Measurements from ENCODE around the gene SMG9.
A peak's percentile ranks its signal among the peaks of the same experiment; 100 is the strongest.
"Not testable (repeated sequence)": the region's sequence is repeated elsewhere in the genome, so short reads cannot be mapped to it uniquely, and the experiment has no call there.

Gene SMG9

DNA sequence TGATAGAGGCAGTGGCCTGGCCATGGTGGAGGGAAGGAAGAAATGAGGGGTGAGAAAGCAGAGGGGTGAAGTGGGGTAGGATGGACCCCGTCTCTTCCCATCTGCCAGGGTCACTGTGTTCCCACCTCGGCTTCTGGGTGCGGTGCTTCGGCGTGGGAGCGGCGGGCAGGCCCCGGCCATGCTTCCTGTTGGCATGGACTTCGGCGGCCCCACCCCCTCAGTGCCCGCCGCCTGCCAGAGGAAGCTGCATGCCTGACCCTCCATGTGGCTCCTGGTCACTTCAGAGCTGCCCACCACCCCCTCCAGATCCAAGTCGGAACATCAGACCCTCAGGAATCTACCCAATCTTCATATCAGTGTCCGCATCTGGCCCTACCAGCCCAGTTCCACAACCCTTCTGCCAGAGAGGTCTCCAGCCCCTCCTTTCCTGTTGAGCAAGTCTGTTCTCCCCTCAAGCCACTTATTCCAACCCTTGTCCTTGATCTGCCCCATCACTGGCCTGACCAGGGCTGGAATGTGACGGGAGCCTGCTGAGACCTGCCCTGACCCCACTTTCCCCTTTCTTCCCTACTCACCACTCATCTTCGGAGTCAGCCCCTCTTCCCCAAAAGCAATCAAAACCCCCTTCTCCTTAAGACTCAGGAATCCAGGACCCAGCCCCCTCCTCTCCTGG is 24.5 kb upstream of the SMG9 start:
- no peak for DNase-seq

DNA sequence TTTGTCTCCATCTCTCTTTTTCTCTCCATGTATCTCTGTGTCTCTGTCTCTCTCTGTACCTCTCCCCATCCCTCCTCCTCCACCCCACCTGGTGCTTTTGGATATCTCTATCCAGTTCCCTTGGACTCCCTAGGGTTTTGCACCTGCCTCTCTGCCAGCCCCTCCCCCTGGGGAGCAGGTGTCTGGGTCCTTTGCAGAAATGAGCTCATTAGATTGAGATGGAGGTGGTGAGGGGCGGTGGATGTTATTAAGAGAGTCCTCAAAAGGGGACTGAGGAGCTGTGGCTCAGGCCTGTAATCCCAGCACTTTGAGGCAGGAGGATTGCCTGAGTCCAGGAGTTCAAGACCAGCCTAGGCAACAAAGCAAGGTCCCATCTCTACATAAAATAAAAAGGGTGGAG is 23.9 kb upstream of the SMG9 start:
- DNase-seq, result no peak

DNA sequence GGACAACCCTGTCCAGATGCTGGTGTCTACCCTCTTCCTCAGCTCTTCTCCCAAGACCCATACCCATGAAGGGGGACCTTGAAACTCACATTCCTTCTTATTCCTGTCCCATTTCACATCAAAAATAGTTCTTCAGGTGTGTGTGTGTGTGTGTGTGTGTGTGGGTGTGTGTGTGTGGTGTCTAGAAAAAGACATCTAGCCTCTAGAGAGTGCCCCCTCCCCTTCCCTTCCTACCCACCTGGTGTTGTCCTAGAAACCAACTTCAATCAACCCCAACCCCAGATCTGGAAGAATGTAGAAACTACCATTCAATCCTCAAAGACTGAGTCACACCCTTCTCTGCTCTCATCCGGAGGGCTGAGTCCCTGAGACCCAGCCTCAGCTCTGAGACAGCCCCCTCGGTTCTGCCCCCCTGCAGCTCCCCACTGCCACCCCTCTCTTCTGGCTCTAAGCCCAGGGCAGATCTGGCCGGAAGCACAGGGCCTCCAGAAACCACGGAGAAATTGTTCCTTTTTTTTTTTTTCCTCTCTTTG is 22.5 kb upstream of the SMG9 start:
- peak; percentile 50 for DNase-seq

DNA sequence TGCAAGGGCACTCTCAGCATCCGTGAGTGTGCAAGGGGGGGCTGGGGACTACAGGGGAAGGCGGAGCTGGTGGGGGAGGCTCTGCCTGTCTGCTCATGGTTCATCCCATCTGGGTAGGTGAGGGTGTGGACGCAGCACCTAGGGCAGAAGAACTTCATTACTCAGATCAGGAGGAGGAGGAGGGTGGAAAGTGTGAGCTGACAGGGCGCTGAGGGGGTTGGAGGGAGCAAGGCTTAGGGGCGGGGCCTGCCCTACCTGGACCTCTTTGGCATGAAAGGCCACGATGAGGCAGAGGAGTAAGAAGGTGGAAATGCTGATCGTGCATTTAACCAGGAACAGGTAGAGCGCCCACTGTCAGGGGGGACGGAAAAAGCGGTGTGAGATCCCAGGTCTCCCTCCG is 21.5 kb upstream of the SMG9 start:
- DNase-seq, result no peak

DNA sequence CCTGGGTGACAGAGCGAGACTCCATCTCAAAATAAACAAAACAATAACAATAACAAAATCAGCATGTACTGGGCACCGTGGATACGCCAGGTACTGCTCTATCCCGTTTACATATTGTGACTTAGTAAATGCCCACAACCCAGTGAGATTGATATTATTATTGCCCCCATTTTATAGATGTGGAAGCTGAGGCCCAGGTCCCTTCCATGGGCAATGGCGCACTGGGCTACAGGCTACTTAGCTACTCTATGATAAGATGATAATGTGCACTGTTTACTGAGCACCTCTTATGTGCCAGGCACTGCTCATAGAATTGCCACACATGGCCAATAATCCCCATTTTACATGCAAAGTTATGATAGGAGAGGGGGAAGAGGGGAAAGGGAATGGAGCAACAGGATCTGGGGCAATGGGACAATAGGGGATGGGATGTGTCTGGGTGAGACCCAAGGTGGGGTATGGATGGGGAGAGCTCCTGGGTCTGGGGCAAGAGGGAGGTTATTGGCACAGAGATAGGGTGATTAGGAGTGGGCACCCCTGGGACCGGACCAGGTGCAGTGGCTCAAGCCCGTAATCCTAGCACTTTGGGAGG is 20.6 kb upstream of the SMG9 start:
- no peak for DNase-seq

DNA sequence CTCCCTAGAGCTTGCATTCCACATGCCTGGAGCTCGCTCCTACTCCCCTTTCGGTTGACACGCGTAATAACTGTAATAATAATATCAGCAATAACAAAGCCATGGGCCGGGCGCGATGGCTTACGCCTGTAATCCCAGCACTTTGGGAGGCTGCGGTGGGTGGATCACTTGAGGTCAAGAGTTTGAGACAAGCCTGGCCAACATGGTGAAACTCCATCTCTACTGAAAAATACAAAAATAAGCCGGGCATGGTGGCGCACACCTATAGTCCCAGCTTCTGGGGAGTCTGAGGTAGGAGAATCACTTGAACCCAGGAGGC is 20.1 kb upstream of the SMG9 start:
- not testable (repeated sequence) for DNase-seq

DNA sequence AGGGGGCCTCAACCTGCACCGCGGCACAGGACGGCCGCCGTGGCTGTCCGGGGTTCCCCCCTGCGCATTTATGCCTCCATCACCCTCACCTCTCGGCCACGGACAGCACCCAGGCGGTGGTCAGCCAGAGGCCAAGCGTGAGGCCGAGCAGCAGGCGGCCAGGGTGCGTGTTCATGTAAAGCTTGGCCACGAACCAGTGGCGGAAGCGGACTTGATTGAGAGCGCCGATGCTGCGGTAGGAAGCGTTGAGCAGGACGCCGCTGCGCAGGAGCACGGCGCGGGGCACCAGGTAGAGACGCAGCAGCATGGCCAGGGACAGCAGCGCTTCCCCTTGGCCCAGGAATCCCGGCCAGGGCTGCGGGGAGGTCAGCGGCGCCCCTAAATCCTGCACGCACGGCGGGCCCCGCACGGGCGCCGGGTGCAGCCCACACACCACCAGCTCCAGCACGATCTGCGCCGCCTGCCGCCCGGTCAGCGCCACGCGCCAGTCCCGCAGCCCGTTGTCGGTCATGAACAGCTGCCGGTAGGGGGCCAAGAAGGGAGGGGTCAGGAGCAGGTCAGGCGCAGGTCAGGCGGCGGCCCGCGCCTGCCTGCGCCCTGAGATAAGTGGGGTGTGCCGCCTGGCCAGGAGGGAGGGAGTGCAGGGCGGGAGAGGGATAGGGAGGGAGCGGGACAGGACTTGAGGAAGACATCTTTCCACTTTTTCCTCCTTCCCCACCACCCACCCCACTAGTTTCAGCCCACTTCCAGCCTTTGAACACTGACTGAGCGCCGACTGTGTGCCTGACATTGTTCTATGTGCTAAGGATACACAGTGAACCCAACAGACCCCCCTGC is 19.6 kb upstream of the SMG9 start:
- no peak for DNase-seq

DNA sequence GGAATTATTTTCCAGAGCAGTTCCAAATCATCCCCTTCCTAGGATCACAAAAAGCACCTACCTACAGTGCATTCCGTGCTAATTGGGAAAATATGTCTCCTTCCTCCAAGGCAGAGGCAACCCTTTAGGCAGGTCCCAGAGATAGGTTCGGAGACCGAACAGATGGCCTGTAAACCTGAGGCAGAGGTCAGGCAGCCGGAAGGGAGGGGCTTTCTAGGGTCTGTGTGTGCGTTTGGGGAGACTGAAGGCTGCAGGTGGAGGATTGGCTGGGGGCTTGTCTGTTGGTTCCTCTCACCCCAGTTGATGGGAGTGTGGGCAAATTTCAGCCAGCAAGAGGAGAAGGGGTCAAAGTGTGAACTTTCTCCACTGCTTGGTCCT is 19.0 kb upstream of the SMG9 start:
- no peak for DNase-seq

DNA sequence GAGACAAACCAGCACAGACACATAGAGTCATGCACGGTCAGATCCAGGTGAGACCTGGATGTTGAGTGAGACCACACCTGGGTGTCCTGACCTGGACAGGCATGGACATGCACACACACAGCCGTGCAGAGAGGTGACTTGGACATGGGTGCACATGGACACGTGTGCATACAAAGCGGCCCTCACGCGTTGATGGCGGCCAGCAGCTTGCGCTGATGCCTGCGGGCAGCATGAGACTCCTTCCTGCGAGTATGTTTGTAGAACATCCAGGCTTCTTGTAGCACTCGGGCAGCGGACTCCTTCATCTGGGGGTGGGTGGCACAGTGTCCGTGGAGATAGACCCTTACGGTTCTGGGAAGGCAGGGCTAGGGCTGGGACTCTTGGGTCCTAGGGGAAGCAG is 14.5 kb upstream of the SMG9 start:
- DNase-seq, result no peak

DNA sequence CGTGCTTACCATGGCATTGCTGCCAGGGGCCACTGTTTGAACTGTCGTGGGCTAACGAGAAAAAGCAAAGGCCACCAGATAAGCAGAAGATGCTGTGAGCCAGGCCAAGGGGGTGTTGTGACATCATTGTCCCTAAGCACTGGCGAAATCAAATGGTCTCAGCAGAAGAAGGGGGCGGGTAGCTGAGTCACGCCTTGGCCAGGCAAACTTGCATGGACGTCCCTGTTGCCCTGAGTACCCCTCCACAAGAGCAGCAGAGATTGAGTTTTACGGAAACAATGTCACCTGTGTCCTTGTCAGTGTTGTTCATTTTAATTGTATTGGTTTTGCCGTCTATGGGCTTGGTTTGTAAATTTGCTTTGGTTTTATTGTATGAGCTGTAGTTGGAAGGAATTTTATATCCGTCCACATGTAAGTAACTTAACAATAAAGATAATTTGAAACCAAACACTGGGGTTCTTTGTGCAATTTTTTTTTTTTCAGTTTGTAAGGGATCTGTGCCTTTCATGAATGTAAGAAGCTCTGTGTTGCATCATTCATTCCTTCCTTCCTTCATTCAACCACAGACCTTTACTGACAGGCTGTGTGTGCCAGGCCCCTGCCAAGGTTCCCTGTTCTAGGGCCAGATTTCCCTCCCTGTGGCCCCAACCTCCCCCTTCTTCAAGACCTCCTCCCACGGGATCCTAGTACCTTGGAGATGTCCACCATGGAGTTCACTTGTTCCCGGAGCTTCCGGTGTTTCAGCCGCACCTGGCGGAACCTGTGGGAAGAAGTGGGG is 13.7 kb upstream of the SMG9 start:
- no peak for DNase-seq

DNA sequence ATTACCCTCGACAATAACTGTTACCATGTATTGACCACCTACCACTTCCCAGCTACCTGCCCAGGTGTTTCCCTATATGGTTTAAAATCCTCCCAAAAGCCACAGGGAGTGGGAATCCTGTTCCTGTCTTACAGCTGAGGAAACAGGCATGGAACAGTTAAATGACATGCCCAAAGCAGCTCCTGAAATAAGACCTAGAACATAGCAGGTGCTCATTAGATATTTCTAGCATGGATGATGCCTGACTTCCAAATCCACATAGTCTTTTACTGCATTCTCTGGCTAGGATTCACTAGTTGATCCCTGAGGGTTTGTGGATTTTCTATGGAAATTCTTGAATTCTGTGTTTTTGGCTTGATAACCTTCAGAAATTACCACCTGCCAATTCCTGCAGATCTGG is 13.1 kb upstream of the SMG9 start:
- no peak for DNase-seq

DNA sequence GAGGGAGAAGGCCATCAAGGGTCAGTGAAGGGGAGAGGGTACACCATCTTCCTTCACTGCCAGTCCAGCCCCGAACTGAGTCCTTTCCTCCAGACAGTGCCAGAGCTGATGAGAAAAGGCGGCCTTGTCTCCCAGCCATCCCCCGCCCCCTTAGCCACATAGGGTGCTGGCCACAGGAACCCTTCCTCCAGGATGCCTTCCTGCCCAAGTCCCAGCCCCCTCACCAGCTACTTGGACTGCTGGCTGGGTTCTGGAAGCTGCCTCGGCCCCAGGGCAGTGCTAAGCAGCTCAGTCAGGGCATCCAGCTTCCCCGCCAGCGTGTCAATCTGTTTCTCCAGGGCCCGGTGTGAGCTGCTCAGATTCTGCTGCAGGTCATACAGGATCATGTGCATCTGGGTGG is 12.6 kb upstream of the SMG9 start:
- no peak for DNase-seq

DNA sequence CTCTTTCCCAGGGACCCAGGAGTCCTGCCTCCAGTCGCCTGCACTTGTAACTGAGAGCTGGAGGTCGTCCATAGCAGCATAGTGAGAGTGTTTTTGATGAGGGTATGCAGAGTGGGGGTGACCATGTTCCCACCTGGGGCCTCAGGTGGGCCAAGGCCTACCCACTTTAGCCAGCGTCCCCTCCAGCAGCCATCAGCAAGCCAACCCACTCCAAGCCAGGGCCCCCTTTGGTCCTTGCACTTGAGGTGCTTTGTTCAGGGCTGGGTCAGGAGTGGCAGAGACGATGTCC is 11.9 kb upstream of the SMG9 start:
- DNase-seq, result no peak

DNA sequence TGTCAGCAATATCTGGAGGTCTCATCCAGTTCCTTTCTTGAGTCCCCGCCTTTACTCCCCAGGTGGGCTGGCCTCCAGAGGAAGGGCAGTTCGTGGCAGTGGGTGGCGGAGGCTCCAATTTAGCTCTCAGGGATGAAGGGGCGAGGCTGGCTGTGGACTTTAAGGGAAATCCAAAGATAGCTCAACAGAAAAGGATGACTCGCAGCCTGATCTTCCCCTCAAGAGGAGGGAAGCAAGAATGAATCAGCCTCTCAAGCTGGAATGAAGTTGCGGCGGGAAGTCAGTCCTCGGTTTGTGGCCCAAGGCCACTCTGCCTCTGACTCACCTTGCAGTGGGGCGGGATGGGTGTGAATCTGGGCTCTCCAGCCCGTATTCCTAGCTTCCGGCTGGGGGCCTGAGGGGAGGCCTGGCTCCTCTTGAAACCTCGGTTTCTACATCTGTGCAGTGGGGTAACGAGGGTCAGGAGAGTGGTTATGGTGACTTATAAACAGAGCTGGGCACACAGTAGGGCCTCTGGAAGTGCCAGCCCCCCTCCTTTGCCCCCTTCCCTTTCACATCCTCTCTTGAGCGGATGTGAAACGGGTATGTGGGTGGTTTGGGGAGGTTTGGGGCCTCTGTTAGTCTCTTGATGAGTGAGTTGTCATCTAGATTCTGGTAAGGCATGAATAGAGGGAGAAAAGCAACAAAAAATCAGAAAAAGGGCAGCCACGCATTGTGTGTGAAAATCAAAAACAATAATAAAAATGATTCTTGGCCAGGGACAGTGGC is 10.5 kb upstream of the SMG9 start:
- DNase-seq, result peak; percentile 64

DNA sequence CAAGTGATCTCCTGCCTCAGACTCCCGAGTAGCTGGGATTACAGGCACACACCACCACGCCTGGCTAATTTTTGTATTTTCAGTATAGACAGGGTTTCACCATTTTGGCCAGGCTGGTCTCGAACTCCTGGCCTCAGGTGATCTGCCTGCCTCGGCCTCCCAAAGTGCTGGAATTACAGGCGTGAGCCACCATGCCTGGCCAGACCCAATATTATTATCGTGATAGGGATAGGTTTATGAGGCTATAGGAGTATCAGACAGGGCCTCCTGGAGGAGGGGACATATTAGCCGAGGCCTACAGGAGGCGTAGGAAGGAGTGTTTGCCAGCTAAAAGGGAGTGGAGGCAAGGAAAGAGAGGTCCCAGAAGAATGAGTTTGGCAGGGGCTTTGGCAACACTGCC is 9.9 kb upstream of the SMG9 start:
- not testable (repeated sequence) for DNase-seq

DNA sequence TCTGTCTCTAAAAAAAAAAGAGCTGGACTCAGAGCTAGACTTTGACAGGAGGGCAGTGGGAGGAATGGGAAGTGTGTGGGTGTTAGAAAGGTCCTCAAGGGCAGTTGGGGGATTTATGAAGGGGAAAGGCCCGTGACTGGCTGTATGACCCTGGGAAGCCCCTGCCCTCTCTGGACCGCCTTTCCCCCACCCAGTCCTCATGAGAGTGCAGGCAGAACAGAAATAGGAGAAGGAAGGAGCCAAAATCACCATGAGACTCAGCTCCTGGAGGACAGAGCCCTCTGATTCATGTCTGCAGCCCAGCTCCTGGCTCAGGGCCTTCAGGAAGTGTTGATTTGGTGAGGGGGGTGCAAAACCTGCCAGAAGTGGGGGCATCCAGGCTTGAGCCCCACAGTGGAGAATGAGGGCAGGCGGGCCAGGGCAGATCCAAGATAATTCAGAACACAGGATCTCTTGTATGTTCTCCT is 8.7 kb upstream of the SMG9 start:
- DNase-seq, result no peak

DNA sequence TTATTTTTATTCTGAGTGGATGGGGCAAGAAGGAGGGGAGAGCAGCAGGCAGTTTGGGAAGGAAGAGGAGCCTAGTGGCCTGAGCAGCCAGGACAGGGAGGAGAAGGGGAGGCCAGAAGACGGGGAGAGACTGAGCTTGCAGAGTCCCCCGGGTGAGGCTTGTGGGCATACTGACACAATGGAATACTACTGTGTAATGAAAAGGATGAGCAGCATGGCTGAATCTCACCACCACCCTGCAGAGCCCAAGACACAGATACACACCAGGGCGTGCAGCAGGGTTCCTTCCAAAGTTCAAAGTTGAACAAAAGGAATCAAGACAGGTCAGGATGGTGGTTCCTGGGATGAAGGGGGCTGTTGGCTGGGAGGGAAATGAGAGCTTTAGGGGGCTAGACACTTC is 8.1 kb upstream of the SMG9 start:
- DNase-seq, result no peak

DNA sequence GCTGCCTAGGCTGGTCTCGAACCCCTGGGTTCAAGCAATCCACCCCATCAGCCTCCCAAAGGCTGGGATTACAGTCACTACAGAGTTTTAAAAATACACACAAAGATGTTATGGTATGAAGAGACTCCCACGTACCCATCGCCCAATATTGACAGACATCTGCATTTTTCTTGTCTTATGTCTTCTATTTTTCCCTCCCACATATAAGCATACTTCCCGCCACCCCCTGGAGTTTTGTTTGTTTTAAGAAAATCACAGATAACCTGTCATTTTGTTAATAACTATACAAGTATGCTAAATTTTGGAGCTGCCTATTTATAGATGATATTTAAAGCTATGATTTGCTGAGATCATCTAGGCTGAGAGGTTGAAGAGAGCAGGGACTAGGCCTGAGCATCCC is 6.2 kb upstream of the SMG9 start:
- no peak for DNase-seq

DNA sequence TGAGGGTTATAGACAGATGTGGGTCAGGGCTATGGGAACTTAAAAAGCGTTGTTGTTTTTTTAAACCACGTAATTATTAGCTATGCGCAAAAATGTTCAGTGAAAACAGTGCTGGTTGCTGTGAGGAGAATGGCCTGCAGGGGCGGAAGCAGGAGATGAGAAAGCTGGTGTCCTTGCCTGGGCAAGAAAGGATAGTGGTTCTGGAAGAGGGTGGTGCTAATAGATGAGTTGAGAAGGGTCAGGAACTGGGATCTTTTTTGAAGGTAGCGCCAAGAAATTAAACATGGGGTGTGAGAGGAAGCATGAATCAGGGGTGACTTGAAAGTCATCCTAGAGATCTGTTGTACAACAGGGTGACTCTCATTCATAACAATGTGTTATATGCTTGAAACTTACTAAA is 4.8 kb upstream of the SMG9 start:
- no peak for DNase-seq

DNA sequence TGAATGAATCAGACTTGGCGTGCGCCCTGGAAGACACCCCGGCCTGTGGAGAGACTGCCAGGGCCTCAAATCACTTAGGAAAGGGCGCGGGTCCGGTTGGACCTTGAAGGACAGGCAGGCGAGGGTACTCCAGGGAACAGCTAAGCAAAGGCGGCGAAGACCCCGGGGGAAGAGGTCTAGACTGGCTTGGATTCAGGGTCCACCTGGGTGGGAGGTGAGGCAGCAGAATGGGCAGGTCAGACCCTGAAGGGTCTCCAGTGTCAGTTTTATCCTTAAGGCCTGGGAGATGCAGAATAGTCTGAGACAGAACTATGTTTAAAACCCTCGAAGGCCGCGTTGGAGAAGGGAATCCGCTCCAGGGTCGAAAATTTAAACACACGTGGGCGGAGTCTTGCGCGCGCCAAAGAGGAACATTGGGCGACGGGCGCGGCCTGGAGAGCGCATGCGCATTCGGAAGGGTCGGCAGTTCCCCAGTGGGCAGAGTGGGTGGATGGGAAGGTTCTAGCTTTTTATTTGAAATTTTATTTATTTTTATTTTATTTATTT is 567 bp upstream of the SMG9 start:
- peak; percentile 71 for DNase-seq

DNA sequence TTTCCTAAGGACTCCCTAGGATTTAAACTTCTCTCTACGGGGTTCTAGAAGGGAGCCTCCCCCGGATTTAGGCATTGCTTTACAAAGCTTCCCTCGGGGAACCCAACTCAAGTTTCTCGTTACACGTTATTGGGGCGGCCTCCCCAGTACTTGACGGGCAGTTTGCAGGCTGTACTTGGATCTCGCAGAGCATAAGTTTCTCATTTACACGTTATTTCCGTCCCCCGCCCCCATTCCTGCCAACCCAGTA is 584 bp downstream of the SMG9 start:
- DNase-seq, result no peak

DNA sequence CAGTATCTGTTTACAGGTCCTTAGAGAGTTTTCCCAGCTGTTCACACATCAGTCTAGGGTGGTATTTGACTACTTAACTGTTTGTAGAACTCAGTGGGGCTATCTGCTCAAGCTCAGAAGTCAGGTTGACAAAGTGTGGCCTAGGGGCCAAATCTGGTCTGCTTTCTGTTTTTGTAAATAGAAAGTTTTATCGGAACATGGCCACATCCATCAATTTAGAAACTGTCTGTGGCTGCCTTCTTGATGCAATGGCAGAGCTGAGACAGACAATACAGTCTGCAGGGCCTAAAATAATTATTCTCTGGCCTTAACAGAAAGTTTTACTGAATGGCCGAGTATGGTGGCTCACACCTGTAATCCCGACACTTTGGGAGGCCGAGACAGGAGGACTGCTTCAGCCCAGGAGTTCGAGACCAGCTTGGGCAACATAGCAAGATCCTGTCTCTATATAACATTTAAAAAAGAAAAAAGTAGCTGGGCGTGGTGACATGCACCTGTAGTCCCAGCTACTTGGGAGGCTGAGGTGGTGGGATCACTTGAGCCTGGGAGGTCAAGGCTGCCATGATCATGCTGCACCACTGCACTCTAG is 2.4 kb downstream of the SMG9 start:
- no peak for DNase-seq

All from central memory CD4-positive, alpha-beta T cell (primary cell).